Fibroblast of lung (primary cell): Measurements from ENCODE around the gene SENP6. TPM values are rescaled to one million over a fixed set of nuclear protein-coding genes. Genes with fewer than 3 reads are reported as not detected.

Source experiments
- DNase-seq, 2 donors: peaks; one replicate each; pipeline versions ENCODE4 v3.0.0 to v3.0.0-alpha.2; 2010; ENCODE audit warnings: low read depth in 2 of 2
- H2AFZ ChIP-seq: 2 replicates; pipeline ENCODE4 v1.5.1; 2012; ENCODE audit warnings: low read length, control low read depth, inconsistent platforms
- H3K27ac ChIP-seq: 2 replicates; pipeline ENCODE4 v1.5.1; 2011; ENCODE audit warnings: low read length, control low read depth; ENCODE audit not compliant: insufficient read depth
- H3K27me3 ChIP-seq: 2 replicates; pipeline ENCODE4 v1.5.1; 2011; ENCODE audit warnings: mild to moderate bottlenecking, low read length; ENCODE audit not compliant: control insufficient read depth, insufficient read depth
- H3K36me3 ChIP-seq: 2 replicates; pipeline ENCODE4 v1.5.1; 2011; ENCODE audit warnings: low read length; ENCODE audit not compliant: control insufficient read depth, insufficient read depth
- H3K4me1 ChIP-seq: 2 replicates; pipeline ENCODE4 v1.5.1; 2011; ENCODE audit warnings: low read length; ENCODE audit not compliant: control insufficient read depth, insufficient read depth; ENCODE audit errors: extremely low read depth
- H3K4me2 ChIP-seq: 2 replicates; pipeline ENCODE4 v1.5.1; 2011; ENCODE audit warnings: low read length, control low read depth; ENCODE audit not compliant: insufficient read depth; ENCODE audit errors: extremely low read depth
- H3K4me3 ChIP-seq, 4 experiments: fragments of 200-600 bp in 1 of 4; sonication (generic) in 1 of 4; replicated peaks in 1 of 4; 2 replicates each; pipeline ENCODE4 v1.5.1; 2011 to 2016; ENCODE audit warnings: low read length in 4 of 4, low read depth in 3 of 4, mild to moderate bottlenecking in 3 of 4, control low read depth in 2 of 4, inconsistent platforms in 1 of 4, mixed read lengths in 1 of 4; ENCODE audit not compliant: insufficient read depth in 1 of 4; ENCODE audit errors: control extremely low read depth in 1 of 4
- H3K79me2 ChIP-seq: 2 replicates; pipeline ENCODE4 v1.5.1; 2012; ENCODE audit warnings: mild to moderate bottlenecking, low read length, inconsistent platforms; ENCODE audit not compliant: control insufficient read depth, insufficient read depth
- H3K9ac ChIP-seq: 2 replicates; pipeline ENCODE4 v1.5.1; 2011; ENCODE audit warnings: mild to moderate bottlenecking, low read length, control low read depth; ENCODE audit not compliant: insufficient read depth
- H3K9me3 ChIP-seq: 2 replicates; pipeline ENCODE4 v1.5.1; 2012; ENCODE audit warnings: low read depth, low read length; ENCODE audit not compliant: control insufficient read depth, insufficient read depth
- H4K20me1 ChIP-seq: 2 replicates; pipeline ENCODE4 v1.5.1; 2011; ENCODE audit warnings: low read length; ENCODE audit not compliant: control insufficient read depth, insufficient read depth; ENCODE audit errors: extremely low read depth
- CTCF ChIP-seq, 2 donors: IDR thresholded peaks in 1 of 2; conservative IDR thresholded peaks in 1 of 2; 1 replicate in 1 of 2; 2 replicates in 1 of 2; pipeline ENCODE4 v1.5.1; 2011 to 2012; ENCODE audit warnings: low read length in 2 of 2, control low read depth in 1 of 2, inconsistent platforms in 1 of 2, low read depth in 1 of 2, mild to moderate bottlenecking in 1 of 2
- EZH2 ChIP-seq: IDR thresholded peaks from 2 replicates; pipeline ENCODE4 v1.5.1; 2012; ENCODE audit warnings: low read length, control low read depth, mild to moderate bottlenecking; ENCODE audit errors: missing control alignments
- polyA plus RNA-seq, 2 donors: library from polyadenylated mRNA; depleted of rRNA in 1 of 2; stranded (reverse) in 1 of 2; unstranded in 1 of 2; fragments of >200 nt; gene quantifications; 2 replicates each; pipeline ENCODE4 v1.2.1, GENCODE V29; 2011 to 2012; ENCODE audit warnings: missing spikeins in 1 of 2
- total RNA-seq: library from RNA; depleted of rRNA; stranded (reverse); fragments of >200 nt; gene quantifications from 2 replicates; pipeline ENCODE4 v1.2.1, GENCODE V29; 2014

Gene SENP6
- total and polyA plus RNA-seq, 2 donors (not counting 1 experiment from before 2014, with no cell fraction given), result 54.5 to 80.6 TPM

DNA sequence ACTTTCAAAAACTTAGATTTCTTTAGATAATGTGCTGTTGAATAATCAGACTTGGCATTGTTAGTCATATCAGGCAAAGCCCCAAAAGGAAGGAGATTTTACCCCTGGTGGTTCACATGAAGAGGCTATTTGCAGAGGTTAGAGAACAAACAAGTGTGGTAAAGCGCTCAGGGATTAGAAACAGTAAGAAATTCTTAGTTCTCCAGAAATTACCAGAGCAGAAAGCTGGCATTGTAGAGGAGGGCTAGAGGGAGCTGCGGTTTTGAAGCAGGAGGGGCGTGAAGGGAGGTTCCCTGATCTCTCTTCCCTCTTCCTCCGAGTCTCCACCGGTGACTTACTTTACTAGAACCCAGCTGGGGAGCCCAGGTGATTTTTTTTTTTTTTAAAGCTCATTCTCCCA is 157.5 kb downstream of the SENP6 start:
- DNase-seq, result no peak
- Histone ChIP-seq H3K9me3 (no peaks in the 10 kb centered on the region), H3K79me2 (no peaks in the 10 kb centered on the region), H3K27ac (no peak overlapping the region), H2AFZ (no peak overlapping the region), H3K27me3 (no peaks in the 10 kb centered on the region), H3K4me2 (no peak overlapping the region), H3K4me3 (no peak overlapping the region), H4K20me1 (no peaks in the 10 kb centered on the region), H3K36me3 (no peaks in the 10 kb centered on the region), H3K4me1 (peaks cover under 1% of the 10 kb centered on the region), H3K9ac (no peak overlapping the region)
- TF ChIP-seq EZH2 (no peak), CTCF (conservative IDR thresholded peaks at IDR 0.05 in 1 of 2, IDR thresholded peaks at IDR 0.05 in 1 of 2; ENCODE audit: low read depth in 1 of 2, low read length in 2 of 2) (no peak)

DNA sequence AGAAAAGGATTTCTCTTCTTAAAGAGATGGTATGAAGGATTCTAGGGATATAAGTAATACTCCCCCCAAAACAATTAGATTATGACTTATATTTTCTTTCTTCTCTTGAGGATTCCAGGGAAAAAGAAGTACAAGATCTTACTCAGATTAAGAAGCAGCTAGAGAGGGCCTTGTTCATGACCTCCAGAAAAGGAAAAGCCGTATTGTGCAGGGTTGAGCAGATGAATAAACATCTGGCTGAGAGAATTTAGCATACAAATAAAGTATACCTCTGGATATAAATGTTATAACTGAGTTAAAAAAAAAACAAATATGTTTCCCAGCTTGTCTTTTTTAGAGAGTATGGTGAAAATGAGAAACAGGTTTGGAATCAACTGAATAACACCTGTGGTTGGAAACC is 158.6 kb downstream of the SENP6 start:
- H3K4me3 ChIP-seq, result no peak overlapping the region
- TF ChIP-seq EZH2, result no peak
- no peak for TF ChIP-seq CTCF (conservative IDR thresholded peaks at IDR 0.05 in 1 of 2, IDR thresholded peaks at IDR 0.05 in 1 of 2; ENCODE audit: low read depth in 1 of 2, low read length in 2 of 2)
- no peaks in the 10 kb centered on the region for H3K9me3 ChIP-seq
- H3K4me2 ChIP-seq, result no peak overlapping the region
- no peak overlapping the region for H2AFZ ChIP-seq
- no peak overlapping the region for H3K27ac ChIP-seq
- H3K4me1 ChIP-seq, result no peaks in the 10 kb centered on the region
- DNase-seq, result no peak
- no peak overlapping the region for H3K9ac ChIP-seq
- H3K79me2 ChIP-seq, result no peaks in the 10 kb centered on the region
- H3K36me3 ChIP-seq, result no peaks in the 10 kb centered on the region
- H3K27me3 ChIP-seq, result no peaks in the 10 kb centered on the region
- no peaks in the 10 kb centered on the region for H4K20me1 ChIP-seq

GRCh38 chr6:75761489-75761888 is 159.8 kb downstream of the SENP6 start:
- H4K20me1 ChIP-seq, result no peaks in the 10 kb centered on the region
- H3K4me3 ChIP-seq, result no peak overlapping the region
- no peaks in the 10 kb centered on the region for H3K79me2 ChIP-seq
- H3K9me3 ChIP-seq, result no peaks in the 10 kb centered on the region
- TF ChIP-seq CTCF (conservative IDR thresholded peaks at IDR 0.05 in 1 of 2, IDR thresholded peaks at IDR 0.05 in 1 of 2; ENCODE audit: low read depth in 1 of 2, low read length in 2 of 2) (no peak), EZH2 (no peak)
- no peaks in the 10 kb centered on the region for H3K27me3 ChIP-seq
- no peaks in the 10 kb centered on the region for H3K36me3 ChIP-seq
- no peak overlapping the region for H3K9ac ChIP-seq
- no peaks in the 10 kb centered on the region for H3K4me1 ChIP-seq
- no peak for DNase-seq
- H3K27ac ChIP-seq, result no peak overlapping the region
- no peak overlapping the region for H2AFZ ChIP-seq
- H3K4me2 ChIP-seq, result no peak overlapping the region
